Left ventricle myocardium inferior (tissue), 1 donor: Measurements from ENCODE around the gene CAB39L. TPM values are rescaled to one million over a fixed set of nuclear protein-coding genes. Genes with fewer than 3 reads are reported as not detected.

Experiments used
- DNase-seq: peaks from one replicate; pipeline ENCODE4 v3.0.0-alpha.2; 2020
- H3K27ac ChIP-seq: fragments of 200-600 bp; replicated peaks from 2 replicates; pipeline ENCODE4 v1.8.0; 2021
- H3K27me3 ChIP-seq: fragments of 200-600 bp; 2 replicates; pipeline ENCODE4 v1.8.0; 2021; ENCODE audit warnings: low read depth
- H3K36me3 ChIP-seq: fragments of 200-600 bp; 2 replicates; pipeline ENCODE4 v1.8.0; 2021
- H3K4me1 ChIP-seq: fragments of 200-600 bp; 2 replicates; pipeline ENCODE4 v1.8.0; 2021
- H3K4me3 ChIP-seq: fragments of 200-600 bp; 2 replicates; pipeline ENCODE4 v1.8.0; 2021; ENCODE audit warnings: mild to moderate bottlenecking, moderate library complexity
- H3K9me3 ChIP-seq: fragments of 200-600 bp; replicated peaks from 2 replicates; pipeline ENCODE4 v1.8.0; 2021
- intact Hi-C: fragments of 100-400 bp; cut with micrococcal nuclease; formaldehyde crosslinking; loops from one replicate; pipeline ENCODE4 v1.11.0; 2022
- total RNA-seq: library from RNA; stranded (reverse); fragmentation: NEBNext Ultra II Directional; extraction: Animal tissue kit (Norgen Biotek cat#: 25700); gene quantifications from one replicate; pipeline ENCODE4 v1.2.1, GENCODE V29; 2021
- TF ChIP-seq, protein P1 (sequence below): fragments of 200-600 bp; IDR thresholded peaks from 2 replicates; pipeline ENCODE4 v1.8.0; 2021; ENCODE audit warnings: antibody characterized with exemption, mild to moderate bottlenecking, borderline replicate concordance
- donor health status: DM: no; HTN: yes; CAD: no; lungs with severe emphysema.

The CAB39L gene
- total RNA-seq, 1 donor from 2014 or later, result 23.4 TPM

GRCh38 chr13:49371943-49372613 is 71.8 kb downstream of the CAB39L start:
- no peaks in the 10 kb centered on the region for H3K9me3 ChIP-seq
- H3K4me3 ChIP-seq, result no peak overlapping the region
- no peaks in the 10 kb centered on the region for H3K27me3 ChIP-seq
- no peak for DNase-seq
- no peak overlapping the region for H3K27ac ChIP-seq
- intact Hi-C loops, result no loop called here
- TF ChIP-seq, protein P1, sequence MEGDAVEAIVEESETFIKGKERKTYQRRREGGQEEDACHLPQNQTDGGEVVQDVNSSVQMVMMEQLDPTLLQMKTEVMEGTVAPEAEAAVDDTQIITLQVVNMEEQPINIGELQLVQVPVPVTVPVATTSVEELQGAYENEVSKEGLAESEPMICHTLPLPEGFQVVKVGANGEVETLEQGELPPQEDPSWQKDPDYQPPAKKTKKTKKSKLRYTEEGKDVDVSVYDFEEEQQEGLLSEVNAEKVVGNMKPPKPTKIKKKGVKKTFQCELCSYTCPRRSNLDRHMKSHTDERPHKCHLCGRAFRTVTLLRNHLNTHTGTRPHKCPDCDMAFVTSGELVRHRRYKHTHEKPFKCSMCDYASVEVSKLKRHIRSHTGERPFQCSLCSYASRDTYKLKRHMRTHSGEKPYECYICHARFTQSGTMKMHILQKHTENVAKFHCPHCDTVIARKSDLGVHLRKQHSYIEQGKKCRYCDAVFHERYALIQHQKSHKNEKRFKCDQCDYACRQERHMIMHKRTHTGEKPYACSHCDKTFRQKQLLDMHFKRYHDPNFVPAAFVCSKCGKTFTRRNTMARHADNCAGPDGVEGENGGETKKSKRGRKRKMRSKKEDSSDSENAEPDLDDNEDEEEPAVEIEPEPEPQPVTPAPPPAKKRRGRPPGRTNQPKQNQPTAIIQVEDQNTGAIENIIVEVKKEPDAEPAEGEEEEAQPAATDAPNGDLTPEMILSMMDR, result no peak
- H3K4me1 ChIP-seq, result peaks cover 28% of the 10 kb centered on the region
- peaks cover 13% of the 10 kb centered on the region for H3K36me3 ChIP-seq

DNA sequence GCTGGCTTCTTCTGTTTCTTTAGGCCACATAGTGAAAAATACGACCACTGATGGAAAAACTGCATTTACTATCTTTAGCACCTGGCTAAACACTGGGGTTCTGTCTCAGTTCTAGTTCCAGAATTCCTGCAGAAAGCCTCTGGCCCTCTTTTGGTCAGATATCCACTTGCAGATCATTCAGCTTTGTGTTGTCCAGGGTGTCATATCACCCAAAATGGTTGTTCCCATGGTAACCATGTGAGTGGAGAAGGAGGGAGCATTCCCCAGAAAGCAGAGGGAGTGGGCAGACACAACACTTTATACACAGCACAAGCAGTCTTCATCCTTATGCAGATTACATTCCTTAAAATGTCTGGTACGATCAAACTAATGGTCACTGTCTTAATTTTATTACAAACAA is 73.5 kb downstream of the CAB39L start:
- Histone ChIP-seq H3K9me3 (no peaks in the 10 kb centered on the region), H3K27ac (no peak overlapping the region), H3K27me3 (no peaks in the 10 kb centered on the region), H3K4me3 (no peak overlapping the region), H3K36me3 (peaks cover 6% of the 10 kb centered on the region), H3K4me1 (peaks cover 28% of the 10 kb centered on the region)
- DNase-seq, result no peak
- intact Hi-C loops, result no loop called here
- TF ChIP-seq, protein P1, result no peak

DNA sequence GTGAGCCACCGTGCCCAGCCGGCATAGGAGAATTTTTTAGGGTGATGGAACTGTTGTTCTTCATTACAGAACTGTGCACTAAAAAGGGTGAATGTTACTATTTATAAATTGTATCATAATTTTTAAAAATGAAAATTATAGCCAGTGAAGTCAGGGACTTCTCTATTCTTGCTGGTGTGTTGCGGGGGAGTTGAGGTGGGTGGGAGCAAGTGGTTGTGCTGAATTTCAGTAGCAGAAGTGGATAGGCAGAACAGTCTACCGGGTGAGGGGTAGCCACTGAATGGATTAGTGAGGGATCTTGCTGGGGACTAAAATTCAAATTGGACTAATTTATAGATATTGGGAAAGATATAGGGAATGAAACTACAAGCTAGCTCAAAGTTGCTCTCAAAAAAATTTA is 74.0 kb downstream of the CAB39L start:
- H3K27me3 ChIP-seq, result no peaks in the 10 kb centered on the region
- DNase-seq, result no peak
- H3K36me3 ChIP-seq, result peaks cover 10% of the 10 kb centered on the region
- TF ChIP-seq, protein P1, result no peak
- no peak overlapping the region for H3K27ac ChIP-seq
- intact Hi-C loops, result no loop called here
- H3K4me1 ChIP-seq, result peaks cover 28% of the 10 kb centered on the region
- peaks cover 2% of the 10 kb centered on the region for H3K9me3 ChIP-seq
- H3K4me3 ChIP-seq, result no peak overlapping the region

DNA sequence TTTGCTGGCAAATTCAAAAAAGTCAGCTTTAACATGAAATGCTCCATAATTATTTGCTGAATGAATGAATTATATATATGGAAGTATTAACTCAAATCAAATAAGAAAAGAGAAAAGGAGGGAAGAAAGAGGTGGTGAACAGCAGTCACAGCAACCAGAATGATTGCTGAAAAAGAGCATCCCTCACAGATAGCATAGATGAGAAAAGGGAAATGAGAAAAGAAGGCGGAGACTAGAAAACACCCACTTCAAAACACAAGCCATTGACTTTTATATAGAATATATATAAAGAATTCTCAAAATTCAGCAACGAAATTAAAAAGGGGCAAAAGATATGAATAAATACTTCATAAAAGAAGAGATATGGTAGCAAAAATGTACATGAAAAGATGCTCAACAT is 75.2 kb downstream of the CAB39L start:
- TF ChIP-seq, protein P1, result no peak
- peaks cover 14% of the 10 kb centered on the region for H3K9me3 ChIP-seq
- H3K4me1 ChIP-seq, result peaks cover 19% of the 10 kb centered on the region
- no peak for DNase-seq
- H3K27ac ChIP-seq, result no peak overlapping the region
- H3K27me3 ChIP-seq, result no peaks in the 10 kb centered on the region
- intact Hi-C loops, result no loop called here
- H3K4me3 ChIP-seq, result peak overlapping the region; percentile 7
- H3K36me3 ChIP-seq, result peaks cover 19% of the 10 kb centered on the region

GRCh38 chr13:49367640-49368422 is 76.0 kb downstream of the CAB39L start:
- Histone ChIP-seq H3K36me3 (peaks cover 27% of the 10 kb centered on the region), H3K4me1 (peaks cover 14% of the 10 kb centered on the region), H3K4me3 (peak overlapping the region; percentile 7), H3K27me3 (no peaks in the 10 kb centered on the region), H3K9me3 (peaks cover 18% of the 10 kb centered on the region), H3K27ac (peak overlapping the region; percentile 39)
- intact Hi-C loops, result no loop called here
- DNase-seq, result no peak
- TF ChIP-seq, protein P1, result no peak
